Measurements from ENCODE around the gene D2HGDH.

Gene D2HGDH

DNA sequence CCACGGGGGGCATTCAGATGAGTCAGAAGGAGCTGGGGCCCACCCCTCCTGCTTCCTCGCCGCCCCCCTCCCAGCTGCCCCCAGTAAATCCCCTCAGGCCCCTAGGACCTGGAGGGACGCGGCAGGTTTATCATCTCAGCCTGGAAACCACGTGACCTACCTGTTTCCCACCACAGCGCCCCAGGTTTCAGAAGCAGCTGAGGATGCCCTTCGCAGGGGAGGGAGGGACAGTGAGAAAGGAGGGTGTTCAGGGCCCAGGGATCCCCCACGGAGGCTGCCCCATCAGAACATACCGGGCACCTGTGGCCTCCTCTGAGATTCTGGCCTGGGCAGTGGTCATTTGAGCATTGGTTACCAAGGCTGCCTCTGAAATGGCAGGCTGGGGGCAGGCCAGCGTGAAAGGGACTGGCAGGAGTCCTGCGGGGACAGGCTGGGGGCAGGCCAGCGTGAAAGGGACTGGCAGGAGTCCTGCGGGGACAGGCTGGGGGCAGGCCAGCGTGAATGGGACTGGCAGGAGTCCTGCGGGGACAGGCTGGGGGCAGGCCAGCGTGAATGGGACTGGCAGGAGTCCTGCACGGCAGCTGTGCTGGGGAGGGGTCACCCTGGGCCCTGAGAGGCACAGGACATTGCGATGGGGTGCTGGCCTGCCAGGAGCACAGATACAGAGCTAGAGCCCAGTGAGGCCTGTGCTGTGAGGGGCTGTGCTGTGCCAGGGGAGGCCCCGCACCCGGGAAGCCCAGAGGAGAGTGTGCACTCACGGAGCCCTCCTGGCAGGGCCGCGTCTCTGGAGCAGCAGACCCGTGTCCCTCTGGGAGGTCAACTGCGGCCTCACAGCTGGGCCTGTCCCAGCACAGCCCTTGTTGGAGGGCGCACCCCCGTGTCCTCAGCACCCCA, 76.1 kb downstream of the D2HGDH start:
- Histone ChIP-seq H4K20me1 (ENCODE audit: insufficient read depth, low read length) (no peaks in the 10 kb centered on the region), H3K79me2 (ENCODE audit: low read length) (no peaks in the 10 kb centered on the region), H2AFZ (ENCODE audit: low read length) (no peak overlapping the region), H3K4me1 (ENCODE audit: low read length) (no peaks in the 10 kb centered on the region), H3K9me3 (replicated peaks; ENCODE audit: insufficient read depth, low read length) (no peaks in the 10 kb centered on the region), H3K9me2 (replicated peaks; ENCODE audit: insufficient read depth, low read length) (no peaks in the 10 kb centered on the region), H3K27me3 (replicated peaks; ENCODE audit: insufficient read depth, low read length) (peaks cover 63% of the 10 kb centered on the region), H3F3A (ENCODE audit: insufficient read depth, low read length) (no peaks in the 10 kb centered on the region), H3K36me3 (replicated peaks; ENCODE audit: insufficient read depth, low read length) (no peaks in the 10 kb centered on the region), H3K4me3 (ENCODE audit: low read length) (no peak overlapping the region), H3K27ac (ENCODE audit: low read length) (no peak overlapping the region), H3K4me2 (ENCODE audit: low read depth, low read length) (no peak overlapping the region), H3K9ac (ENCODE audit: low read length) (no peak overlapping the region)
- no peak for DNase-seq
- TF ChIP-seq EZH2phosphoT487 (IDR thresholded peaks at IDR 0.05; ENCODE audit: low read length) = no peak
- TF ChIP-seq, protein P1, sequence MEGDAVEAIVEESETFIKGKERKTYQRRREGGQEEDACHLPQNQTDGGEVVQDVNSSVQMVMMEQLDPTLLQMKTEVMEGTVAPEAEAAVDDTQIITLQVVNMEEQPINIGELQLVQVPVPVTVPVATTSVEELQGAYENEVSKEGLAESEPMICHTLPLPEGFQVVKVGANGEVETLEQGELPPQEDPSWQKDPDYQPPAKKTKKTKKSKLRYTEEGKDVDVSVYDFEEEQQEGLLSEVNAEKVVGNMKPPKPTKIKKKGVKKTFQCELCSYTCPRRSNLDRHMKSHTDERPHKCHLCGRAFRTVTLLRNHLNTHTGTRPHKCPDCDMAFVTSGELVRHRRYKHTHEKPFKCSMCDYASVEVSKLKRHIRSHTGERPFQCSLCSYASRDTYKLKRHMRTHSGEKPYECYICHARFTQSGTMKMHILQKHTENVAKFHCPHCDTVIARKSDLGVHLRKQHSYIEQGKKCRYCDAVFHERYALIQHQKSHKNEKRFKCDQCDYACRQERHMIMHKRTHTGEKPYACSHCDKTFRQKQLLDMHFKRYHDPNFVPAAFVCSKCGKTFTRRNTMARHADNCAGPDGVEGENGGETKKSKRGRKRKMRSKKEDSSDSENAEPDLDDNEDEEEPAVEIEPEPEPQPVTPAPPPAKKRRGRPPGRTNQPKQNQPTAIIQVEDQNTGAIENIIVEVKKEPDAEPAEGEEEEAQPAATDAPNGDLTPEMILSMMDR (IDR thresholded peaks at IDR 0.05; ENCODE audit: low read length) = no peak
- TF ChIP-seq EZH2 (optimal IDR thresholded peaks at IDR 0.05; ENCODE audit: low read depth, low read length) = no peak

- Histone ChIP-seq H3K4me2 (ENCODE audit: low read depth, low read length) (no peak overlapping the region), H3K4me1 (ENCODE audit: low read length) (no peaks in the 10 kb centered on the region), H3K4me3 (ENCODE audit: low read length) (no peak overlapping the region), H3K9me3 (replicated peaks; ENCODE audit: insufficient read depth, low read length) (no peaks in the 10 kb centered on the region), H3K9ac (ENCODE audit: low read length) (no peak overlapping the region), H3K9me2 (replicated peaks; ENCODE audit: insufficient read depth, low read length) (no peaks in the 10 kb centered on the region), H2AFZ (ENCODE audit: low read length) (no peak overlapping the region), H3F3A (ENCODE audit: insufficient read depth, low read length) (no peaks in the 10 kb centered on the region), H4K20me1 (ENCODE audit: insufficient read depth, low read length) (no peaks in the 10 kb centered on the region), H3K79me2 (ENCODE audit: low read length) (no peaks in the 10 kb centered on the region), H3K27ac (ENCODE audit: low read length) (no peak overlapping the region), H3K27me3 (replicated peaks; ENCODE audit: insufficient read depth, low read length) (peaks cover 71% of the 10 kb centered on the region), H3K36me3 (replicated peaks; ENCODE audit: insufficient read depth, low read length) (no peaks in the 10 kb centered on the region)
- DNase-seq = no peak
- TF ChIP-seq EZH2phosphoT487 (IDR thresholded peaks at IDR 0.05; ENCODE audit: low read length) (no peak), EZH2 (optimal IDR thresholded peaks at IDR 0.05; ENCODE audit: low read depth, low read length) (no peak)
- TF ChIP-seq, protein P1 (IDR thresholded peaks at IDR 0.05; ENCODE audit: low read length) = no peak
Observed at GRCh38 chr2:241811201-241811951, 76.9 kb downstream of the D2HGDH start.

GRCh38 chr2:241811952-241812729, 77.7 kb downstream of the D2HGDH start:
- H3K79me2 ChIP-seq (ENCODE audit: low read length) = no peaks in the 10 kb centered on the region
- TF ChIP-seq EZH2phosphoT487 (IDR thresholded peaks at IDR 0.05; ENCODE audit: low read length) (no peak), EZH2 (optimal IDR thresholded peaks at IDR 0.05; ENCODE audit: low read depth, low read length) (no peak)
- TF ChIP-seq, protein P1 (IDR thresholded peaks at IDR 0.05; ENCODE audit: low read length) = no peak
- H3K4me2 ChIP-seq (ENCODE audit: low read depth, low read length) = no peak overlapping the region
- no peaks in the 10 kb centered on the region for H3F3A ChIP-seq (ENCODE audit: insufficient read depth, low read length)
- no peaks in the 10 kb centered on the region for H3K9me3 ChIP-seq (replicated peaks; ENCODE audit: insufficient read depth, low read length)
- H3K27me3 ChIP-seq (replicated peaks; ENCODE audit: insufficient read depth, low read length) = peaks cover 79% of the 10 kb centered on the region
- H3K4me3 ChIP-seq (ENCODE audit: low read length) = no peak overlapping the region
- no peak overlapping the region for H2AFZ ChIP-seq (ENCODE audit: low read length)
- DNase-seq = no peak
- no peaks in the 10 kb centered on the region for H4K20me1 ChIP-seq (ENCODE audit: insufficient read depth, low read length)
- H3K4me1 ChIP-seq (ENCODE audit: low read length) = no peaks in the 10 kb centered on the region
- no peak overlapping the region for H3K9ac ChIP-seq (ENCODE audit: low read length)
- no peaks in the 10 kb centered on the region for H3K36me3 ChIP-seq (replicated peaks; ENCODE audit: insufficient read depth, low read length)
- no peak overlapping the region for H3K27ac ChIP-seq (ENCODE audit: low read length)
- no peaks in the 10 kb centered on the region for H3K9me2 ChIP-seq (replicated peaks; ENCODE audit: insufficient read depth, low read length)
